Measurements from ENCODE around the gene GUCY2D. TPM values are rescaled to one million over a fixed set of nuclear protein-coding genes. Genes with fewer than 3 reads are reported as not detected.

Gene GUCY2D
- total RNA-seq, 3 donors from 2014 or later (not counting 1 experiment from before 2014, with no cell fraction given) = not detected

- ATAC-seq = no peak
- Histone ChIP-seq H3K4me3 (ENCODE audit: low read length) (no peak overlapping the region), H3K9me3 (ENCODE audit: control insufficient read depth, insufficient read depth, low read length) (no peaks in the 10 kb centered on the region), H3K27me3 (ENCODE audit: control insufficient read depth, insufficient read depth, low read length) (peaks cover 10% of the 10 kb centered on the region), H3K36me3 (ENCODE audit: control insufficient read depth, insufficient read depth, low read length) (no peaks in the 10 kb centered on the region), H3K4me1 (ENCODE audit: control insufficient read depth, insufficient read depth, low read length) (peaks cover 30% of the 10 kb centered on the region), H3K27ac (ENCODE audit: low read length) (no peak overlapping the region)
- TF ChIP-seq CTCF (IDR thresholded peaks at IDR 0.05) = no peak
- 65% methylated on average over 17 of the region's 17 CpGs for WGBS (ENCODE audit: insufficient coverage)
- Mint-ChIP-seq H3K4me1 (peaks cover 8 to 22% of the 10 kb centered on the region in 2 donors), H3K27ac (no peak overlapping the region), H3K4me3 (no peak overlapping the region), H3K9me3 (no peaks in the 10 kb centered on the region), H3K36me3 (no peaks in the 10 kb centered on the region), H3K27me3 (ENCODE audit: low read depth in 2 of 2) (peaks cover 0 to 20% of the 10 kb centered on the region in 2 donors)
- intact Hi-C loops (cut with micrococcal nuclease) = no loop called here
- DNase-seq = no peak
Measured at GRCh38 chr17:8012996-8013640, 10.7 kb downstream of the GUCY2D start.

- H3K27ac ChIP-seq (ENCODE audit: low read length) = no peak overlapping the region
- Mint-ChIP-seq H3K27me3 (ENCODE audit: low read depth in 2 of 2) (peaks cover 0 to 20% of the 10 kb centered on the region in 2 donors), H3K9me3 (no peaks in the 10 kb centered on the region), H3K36me3 (no peaks in the 10 kb centered on the region), H3K27ac (no peak overlapping the region), H3K4me3 (no peak overlapping the region), H3K4me1 (peaks cover 8 to 22% of the 10 kb centered on the region in 2 donors)
- no peak for TF ChIP-seq CTCF (IDR thresholded peaks at IDR 0.05)
- DNase-seq (no peak), ATAC-seq (no peak)
- peaks cover 10% of the 10 kb centered on the region for H3K27me3 ChIP-seq (ENCODE audit: control insufficient read depth, insufficient read depth, low read length)
- intact Hi-C loops (cut with micrococcal nuclease) = no loop called here
- H3K36me3 ChIP-seq (ENCODE audit: control insufficient read depth, insufficient read depth, low read length) = no peaks in the 10 kb centered on the region
- 90% methylated on average over 12 of the region's 12 CpGs for WGBS (ENCODE audit: insufficient coverage)
- peaks cover 30% of the 10 kb centered on the region for H3K4me1 ChIP-seq (ENCODE audit: control insufficient read depth, insufficient read depth, low read length)
- no peaks in the 10 kb centered on the region for H3K9me3 ChIP-seq (ENCODE audit: control insufficient read depth, insufficient read depth, low read length)
- H3K4me3 ChIP-seq (ENCODE audit: low read length) = no peak overlapping the region
Measured at GRCh38 chr17:8013731-8014557, 11.5 kb downstream of the GUCY2D start.

- Histone ChIP-seq H3K27me3 (ENCODE audit: control insufficient read depth, insufficient read depth, low read length) (peaks cover 10% of the 10 kb centered on the region), H3K4me1 (ENCODE audit: control insufficient read depth, insufficient read depth, low read length) (peaks cover 30% of the 10 kb centered on the region), H3K9me3 (ENCODE audit: control insufficient read depth, insufficient read depth, low read length) (no peaks in the 10 kb centered on the region), H3K4me3 (ENCODE audit: low read length) (no peak overlapping the region), H3K27ac (ENCODE audit: low read length) (no peak overlapping the region), H3K36me3 (ENCODE audit: control insufficient read depth, insufficient read depth, low read length) (no peaks in the 10 kb centered on the region)
- peaks cover 0 to 21% of the 10 kb centered on the region in 2 donors for H3K27me3 Mint-ChIP-seq (ENCODE audit: low read depth in 2 of 2)
- no peak for DNase-seq
- H3K4me1 Mint-ChIP-seq = peaks cover 8 to 22% of the 10 kb centered on the region in 2 donors
- no peaks in the 10 kb centered on the region for H3K9me3 Mint-ChIP-seq
- WGBS (ENCODE audit: insufficient coverage) = 93% methylated on average over 9 of the region's 9 CpGs
- H3K27ac Mint-ChIP-seq = no peak overlapping the region
- intact Hi-C loops (cut with micrococcal nuclease) = no loop called here
- no peak overlapping the region for H3K4me3 Mint-ChIP-seq
- H3K36me3 Mint-ChIP-seq = no peaks in the 10 kb centered on the region
- no peak for TF ChIP-seq CTCF (IDR thresholded peaks at IDR 0.05)
- ATAC-seq = no peak
Measured at GRCh38 chr17:8014558-8014850, 12.1 kb downstream of the GUCY2D start.

Data from natural killer cell (primary cell).